ENCODE measurements around the gene SLC16A2. TPM values are rescaled to one million over a fixed set of nuclear protein-coding genes. Genes with fewer than 3 reads are reported as not detected.

Gene SLC16A2
- total RNA-seq, 1 donor, result 28.5 TPM

DNA sequence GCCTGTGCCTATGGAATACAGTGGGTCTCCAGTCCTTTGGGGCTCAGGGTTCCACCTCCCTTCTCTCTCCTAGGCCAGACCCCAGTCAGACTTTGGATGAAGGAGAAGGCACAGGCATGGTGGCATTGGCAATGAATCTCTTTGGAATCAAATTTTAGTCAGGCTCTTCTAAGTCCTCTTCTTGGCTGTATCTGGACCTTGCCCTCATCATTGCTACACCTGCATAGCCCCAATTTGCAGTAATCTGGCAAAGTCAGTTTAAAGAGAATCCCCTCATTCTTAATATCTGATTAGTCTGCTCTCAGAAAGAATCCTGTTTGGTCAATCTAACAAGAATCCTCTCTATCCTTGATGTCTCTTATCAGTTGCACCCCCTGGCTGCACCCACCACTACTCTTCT is 77.6 kb downstream of the SLC16A2 start:
- TF ChIP-seq, protein P1, sequence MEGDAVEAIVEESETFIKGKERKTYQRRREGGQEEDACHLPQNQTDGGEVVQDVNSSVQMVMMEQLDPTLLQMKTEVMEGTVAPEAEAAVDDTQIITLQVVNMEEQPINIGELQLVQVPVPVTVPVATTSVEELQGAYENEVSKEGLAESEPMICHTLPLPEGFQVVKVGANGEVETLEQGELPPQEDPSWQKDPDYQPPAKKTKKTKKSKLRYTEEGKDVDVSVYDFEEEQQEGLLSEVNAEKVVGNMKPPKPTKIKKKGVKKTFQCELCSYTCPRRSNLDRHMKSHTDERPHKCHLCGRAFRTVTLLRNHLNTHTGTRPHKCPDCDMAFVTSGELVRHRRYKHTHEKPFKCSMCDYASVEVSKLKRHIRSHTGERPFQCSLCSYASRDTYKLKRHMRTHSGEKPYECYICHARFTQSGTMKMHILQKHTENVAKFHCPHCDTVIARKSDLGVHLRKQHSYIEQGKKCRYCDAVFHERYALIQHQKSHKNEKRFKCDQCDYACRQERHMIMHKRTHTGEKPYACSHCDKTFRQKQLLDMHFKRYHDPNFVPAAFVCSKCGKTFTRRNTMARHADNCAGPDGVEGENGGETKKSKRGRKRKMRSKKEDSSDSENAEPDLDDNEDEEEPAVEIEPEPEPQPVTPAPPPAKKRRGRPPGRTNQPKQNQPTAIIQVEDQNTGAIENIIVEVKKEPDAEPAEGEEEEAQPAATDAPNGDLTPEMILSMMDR (IDR thresholded peaks at IDR 0.05; ENCODE audit: insufficient read depth, low read length), result no peak
- DNase-seq (ENCODE audit: low read depth), result no peak
- H3K4me3 ChIP-seq (ENCODE audit: low read depth, low read length), result no peak overlapping the region

DNA sequence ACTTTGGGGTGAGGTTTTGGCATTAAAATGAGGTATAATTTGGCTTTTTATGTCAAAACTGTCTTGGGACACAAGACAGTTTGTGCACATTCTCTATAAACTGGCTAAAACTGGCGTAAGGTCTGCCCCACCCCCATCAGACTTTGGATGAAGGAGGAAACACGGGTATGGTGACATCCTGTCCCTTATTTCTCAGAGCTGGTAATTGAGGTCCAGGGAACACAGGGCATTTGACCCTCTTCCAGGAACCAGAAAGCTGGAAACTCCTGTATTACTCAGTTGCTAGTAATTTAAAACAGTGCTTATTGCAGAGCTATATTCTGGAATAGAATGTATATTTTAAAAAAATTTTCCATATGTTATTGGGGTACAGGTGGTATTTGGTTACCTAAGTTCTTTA is 78.8 kb downstream of the SLC16A2 start:
- no peak for DNase-seq (ENCODE audit: low read depth)
- TF ChIP-seq, protein P1 (IDR thresholded peaks at IDR 0.05; ENCODE audit: insufficient read depth, low read length), result no peak
- H3K4me3 ChIP-seq (ENCODE audit: low read depth, low read length), result no peak overlapping the region

DNA sequence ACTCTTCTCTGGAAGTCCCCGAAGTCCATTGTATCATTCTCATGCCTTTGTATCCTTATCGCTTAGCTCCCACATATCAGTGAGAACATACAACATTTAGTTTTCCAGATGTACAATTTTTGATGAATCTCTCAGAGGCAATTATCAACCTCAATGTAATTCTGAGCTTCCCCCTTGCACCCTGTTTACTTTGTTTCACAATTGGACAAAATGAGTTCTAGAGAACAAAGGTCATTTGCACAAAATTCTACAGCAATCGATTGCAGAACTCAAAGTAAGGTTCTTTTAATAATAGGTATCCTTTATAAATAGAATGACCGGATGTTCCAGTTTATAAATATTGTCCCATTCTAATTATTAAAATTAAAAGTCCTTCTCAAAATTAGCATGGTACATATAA is 79.3 kb downstream of the SLC16A2 start:
- no peak for DNase-seq (ENCODE audit: low read depth)
- TF ChIP-seq, protein P1 (IDR thresholded peaks at IDR 0.05; ENCODE audit: insufficient read depth, low read length), result no peak
- H3K4me3 ChIP-seq (ENCODE audit: low read depth, low read length), result no peak overlapping the region

DNA sequence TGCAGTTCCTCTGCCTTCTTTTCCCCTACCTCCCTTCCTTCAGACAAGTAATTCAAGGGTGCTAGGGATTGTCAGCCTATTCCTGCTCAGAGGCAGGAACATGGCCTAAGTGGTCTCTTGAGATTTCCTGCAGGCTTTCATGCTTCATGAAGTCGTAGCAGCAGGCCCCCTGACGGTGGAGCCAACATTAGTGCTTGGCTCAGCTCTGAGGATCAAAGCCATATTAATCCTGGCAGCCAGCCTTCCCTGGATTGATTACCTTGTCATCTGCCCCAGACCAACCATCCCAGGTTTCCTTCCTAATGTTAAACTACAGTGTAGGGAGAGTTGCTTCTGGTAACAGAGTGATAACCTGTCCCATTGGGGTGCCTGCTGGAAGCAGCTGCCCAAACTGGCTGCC is 84.1 kb downstream of the SLC16A2 start:
- no peak for DNase-seq (ENCODE audit: low read depth)
- H3K4me3 ChIP-seq (ENCODE audit: low read depth, low read length), result no peak overlapping the region
- TF ChIP-seq, protein P1 (IDR thresholded peaks at IDR 0.05; ENCODE audit: insufficient read depth, low read length), result no peak

DNA sequence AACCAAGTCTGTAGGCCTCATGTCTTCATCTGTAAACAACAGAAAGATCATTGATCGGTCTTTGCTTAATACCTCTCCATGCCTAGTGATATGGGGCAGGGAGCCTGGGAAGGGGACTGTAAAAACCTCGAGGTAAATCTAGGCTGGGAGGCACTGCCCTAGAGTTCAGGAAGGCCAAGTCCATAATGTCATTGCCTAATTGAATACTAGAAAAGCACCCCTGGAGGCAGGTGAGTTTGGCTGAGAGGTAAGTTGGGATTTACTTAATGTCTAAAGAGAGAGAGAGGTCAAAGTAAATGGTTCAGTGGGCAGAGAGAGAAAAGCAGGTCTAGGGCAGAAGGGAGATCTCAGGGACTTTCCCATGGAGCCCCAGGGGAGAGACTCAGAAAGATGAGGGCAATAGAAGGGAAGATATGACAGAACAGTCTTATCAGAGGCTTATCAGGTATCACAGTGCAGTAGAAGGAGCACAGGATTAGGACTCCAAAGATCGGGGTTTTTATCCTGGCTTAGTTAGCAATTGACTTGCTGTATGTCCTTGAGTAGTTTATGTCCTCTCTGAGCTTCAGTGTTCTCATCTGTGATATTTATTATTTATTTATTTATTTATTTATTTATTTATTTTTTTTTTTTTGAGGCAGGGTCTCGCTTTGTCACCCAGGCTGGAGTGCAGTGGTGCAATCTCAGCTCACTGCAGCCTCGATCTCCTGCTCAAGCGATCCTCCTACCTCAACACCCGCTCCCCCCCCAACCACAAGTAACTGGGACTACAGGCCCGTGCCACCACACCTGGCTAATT is 85.2 kb downstream of the SLC16A2 start:
- DNase-seq (ENCODE audit: low read depth), result no peak
- H3K4me3 ChIP-seq (ENCODE audit: low read depth, low read length), result no peak overlapping the region
- TF ChIP-seq, protein P1 (IDR thresholded peaks at IDR 0.05; ENCODE audit: insufficient read depth, low read length), result no peak

DNA sequence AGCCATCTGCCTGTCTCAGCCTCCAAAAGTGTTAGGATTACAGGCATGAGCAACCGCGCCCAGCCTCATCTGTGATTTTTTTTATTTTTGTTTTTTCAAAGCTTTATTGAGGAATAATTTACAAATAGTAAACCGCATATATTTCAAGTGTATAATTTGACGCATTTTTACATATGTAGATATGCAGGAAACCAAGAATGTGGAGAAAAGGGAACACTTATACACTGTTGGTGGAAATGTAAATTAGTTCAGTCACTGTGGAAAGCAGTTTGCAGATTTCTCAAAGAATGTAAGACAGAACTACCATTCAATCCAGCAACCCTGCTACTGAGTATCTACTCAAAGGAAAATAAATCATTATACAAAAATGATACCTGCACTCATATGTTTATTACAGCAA is 85.9 kb downstream of the SLC16A2 start:
- no peak overlapping the region for H3K4me3 ChIP-seq (ENCODE audit: low read depth, low read length)
- TF ChIP-seq, protein P1 (IDR thresholded peaks at IDR 0.05; ENCODE audit: insufficient read depth, low read length), result no peak
- no peak for DNase-seq (ENCODE audit: low read depth)

DNA sequence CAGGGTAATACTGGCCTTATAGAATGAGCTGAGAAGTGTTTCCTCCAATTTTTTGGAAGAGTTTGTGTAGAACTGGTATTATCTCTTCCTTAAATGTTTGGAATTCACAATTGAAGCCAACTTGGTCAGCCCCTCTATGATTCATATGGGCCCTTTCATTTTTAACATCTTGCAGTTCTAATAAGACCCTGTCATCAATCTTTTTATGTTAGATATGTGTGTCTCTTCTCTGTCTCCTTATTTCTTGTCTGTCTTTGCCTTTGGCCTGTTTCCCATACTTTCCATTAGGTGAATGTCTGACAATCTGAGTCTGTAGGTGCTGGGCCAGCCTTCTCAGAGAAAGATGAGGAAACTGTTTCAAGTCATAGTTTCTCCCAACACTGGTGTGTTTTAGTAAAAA is 88.7 kb downstream of the SLC16A2 start:
- peak; percentile 67 for DNase-seq (ENCODE audit: low read depth)
- H3K4me3 ChIP-seq (ENCODE audit: low read depth, low read length), result no peak overlapping the region
- TF ChIP-seq, protein P1 (IDR thresholded peaks at IDR 0.05; ENCODE audit: insufficient read depth, low read length), result no peak

Data from fibroblast of the aortic adventitia (primary cell).